UCSD-AML1 (cell line): ENCODE results near the gene TSPAN32.

Source experiments
- DNase-seq: peaks from one replicate; lab custom pipeline; 2025; ENCODE audit not compliant: unreplicated experiment; lab: John Stamatoyannopoulos, UW

TSPAN32 gene

GRCh38 chr11:2314136-2314524, 12.3 kb downstream of the TSPAN32 start:
- no peak for DNase-seq

DNA sequence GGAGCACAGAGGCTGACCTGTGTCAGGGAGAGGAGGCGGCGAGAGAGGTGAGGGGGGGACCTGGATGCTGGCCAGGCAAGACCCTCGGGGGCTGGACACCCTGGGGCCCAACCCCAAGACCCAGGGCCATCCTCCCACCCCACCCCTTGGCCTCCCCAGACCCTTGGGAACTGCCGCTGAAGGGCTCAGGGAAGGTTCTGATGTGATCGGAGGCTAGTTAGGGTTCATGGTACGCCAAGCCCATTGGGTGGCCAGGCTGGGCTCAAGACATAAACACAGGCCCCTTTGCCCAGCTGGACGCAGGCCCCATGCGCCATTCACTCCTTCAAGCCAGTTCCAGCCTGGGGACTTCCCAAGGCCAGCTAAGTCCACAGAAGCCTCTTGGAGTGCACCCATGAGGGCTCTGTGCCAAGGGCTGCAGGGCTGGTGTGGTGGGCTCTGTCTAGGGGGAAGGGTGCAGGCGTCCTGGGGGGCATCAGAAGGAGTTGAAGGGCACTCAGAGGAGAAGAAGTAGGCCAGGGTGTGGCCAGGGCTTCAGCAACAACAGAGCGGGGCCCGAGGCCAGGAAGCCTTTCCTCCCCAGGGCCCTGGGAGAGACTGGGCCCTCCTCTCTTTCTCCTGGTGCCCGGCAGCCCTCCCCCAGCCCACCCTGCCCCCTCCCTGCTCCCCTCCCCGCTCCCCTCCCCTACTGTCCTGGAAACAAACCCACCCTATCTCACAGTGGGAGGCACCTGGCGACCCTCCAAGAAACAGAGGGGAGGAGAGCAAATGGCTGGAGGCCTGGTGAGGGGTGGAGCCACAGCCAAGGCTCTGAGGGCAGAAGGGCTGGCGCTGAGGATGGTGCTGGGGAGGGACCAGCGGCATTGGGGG, 12.9 kb downstream of the TSPAN32 start:
- no peak for DNase-seq

GRCh38 chr11:2315395-2316168, 13.8 kb downstream of the TSPAN32 start:
- DNase-seq: no peak

GRCh38 chr11:2316169-2316962, 14.6 kb downstream of the TSPAN32 start:
- DNase-seq: no peak

- no peak for DNase-seq
These were observed 15.1 kb downstream of the TSPAN32 start for GRCh38 chr11:2316963-2317244.

DNA sequence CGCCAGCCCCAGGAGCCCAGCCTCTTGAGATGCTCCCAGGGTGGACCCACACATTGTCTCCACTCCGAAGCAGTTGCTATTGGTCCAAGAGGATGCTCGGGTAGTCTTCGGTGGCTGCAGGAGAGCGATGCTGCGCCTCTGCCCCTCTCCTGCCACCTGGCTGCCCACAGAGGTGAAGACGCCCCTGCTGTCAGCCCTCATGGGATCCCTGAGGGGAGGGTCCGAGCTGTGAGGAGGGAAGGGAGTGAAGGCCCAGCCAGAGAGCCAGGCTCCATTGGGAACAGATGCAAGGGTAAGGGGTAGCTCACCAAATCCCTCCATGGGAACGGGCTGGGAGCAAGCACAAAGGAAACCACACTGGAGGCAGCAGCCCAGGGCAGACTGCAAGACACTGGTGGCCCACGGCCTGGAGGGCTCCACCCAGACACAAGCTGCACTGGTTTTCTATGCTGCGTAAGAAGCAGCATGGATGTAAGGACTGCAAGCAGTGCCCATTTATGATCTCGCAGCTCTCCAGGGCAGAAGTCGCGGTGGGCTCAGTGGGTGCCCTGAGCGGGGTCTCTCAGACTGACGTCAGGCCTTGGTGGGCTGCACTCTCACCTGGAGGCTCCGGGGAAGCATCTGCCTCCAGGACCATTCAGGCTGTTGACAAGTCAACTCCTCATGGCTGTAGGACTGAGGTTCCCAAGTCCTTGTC, 15.7 kb downstream of the TSPAN32 start:
- DNase-seq: no peak

DNA sequence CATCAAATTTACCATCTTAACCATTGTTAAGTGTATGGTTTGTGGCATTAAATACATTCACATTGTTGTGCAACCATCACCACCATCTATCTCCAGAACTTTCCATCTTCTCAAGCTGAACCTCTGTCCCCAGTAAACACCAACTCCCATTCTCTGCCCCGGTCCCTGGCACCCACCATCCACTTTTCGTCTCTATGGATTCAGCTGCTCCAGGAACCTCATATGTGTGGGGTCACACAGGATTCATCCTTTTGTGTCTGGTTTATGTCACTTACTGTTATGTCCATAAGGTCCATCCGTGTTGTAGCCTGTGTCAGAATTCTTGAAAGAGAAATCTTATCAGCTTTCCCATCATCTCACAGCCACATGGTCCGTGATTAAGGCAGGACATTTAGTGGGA, 16.3 kb downstream of the TSPAN32 start:
- DNase-seq: no peak

GRCh38 chr11:2318707-2319106, 16.9 kb downstream of the TSPAN32 start:
- no peak for DNase-seq

- no peak for DNase-seq
These were observed 18.1 kb downstream of the TSPAN32 start for GRCh38 chr11:2319791-2320472.

GRCh38 chr11:2320568-2321310, 18.9 kb downstream of the TSPAN32 start:
- no peak for DNase-seq

- DNase-seq: no peak
These were observed 19.5 kb downstream of the TSPAN32 start for GRCh38 chr11:2321311-2321683.

GRCh38 chr11:2325123-2325522, 23.3 kb downstream of the TSPAN32 start:
- DNase-seq: no peak

- no peak for DNase-seq
These were observed 23.9 kb downstream of the TSPAN32 start for GRCh38 chr11:2325719-2326118.

- no peak for DNase-seq
These were observed 25.2 kb downstream of the TSPAN32 start for GRCh38 chr11:2327032-2327431.

DNA sequence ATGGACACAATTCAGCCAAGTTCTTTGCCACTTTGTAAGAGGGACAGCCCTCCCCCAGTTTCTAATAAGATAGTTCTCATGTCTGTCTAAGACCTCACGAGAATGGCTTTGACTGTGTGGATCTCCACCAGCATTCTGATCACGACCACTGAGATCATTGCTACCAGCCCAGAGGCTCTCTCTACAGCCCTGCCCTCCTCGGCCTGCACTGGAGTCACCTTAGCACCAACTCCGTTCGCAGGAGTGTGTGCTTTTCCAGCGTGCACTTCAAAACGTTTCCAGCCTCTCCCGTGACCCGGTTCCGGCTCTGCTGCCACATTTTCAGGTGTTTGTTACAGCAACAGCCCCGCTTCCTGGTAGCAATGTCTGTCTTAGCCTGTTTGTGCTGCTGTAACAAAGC, 26.2 kb downstream of the TSPAN32 start:
- no peak for DNase-seq

GRCh38 chr11:2328656-2329354, 27.0 kb downstream of the TSPAN32 start:
- DNase-seq: no peak

DNA sequence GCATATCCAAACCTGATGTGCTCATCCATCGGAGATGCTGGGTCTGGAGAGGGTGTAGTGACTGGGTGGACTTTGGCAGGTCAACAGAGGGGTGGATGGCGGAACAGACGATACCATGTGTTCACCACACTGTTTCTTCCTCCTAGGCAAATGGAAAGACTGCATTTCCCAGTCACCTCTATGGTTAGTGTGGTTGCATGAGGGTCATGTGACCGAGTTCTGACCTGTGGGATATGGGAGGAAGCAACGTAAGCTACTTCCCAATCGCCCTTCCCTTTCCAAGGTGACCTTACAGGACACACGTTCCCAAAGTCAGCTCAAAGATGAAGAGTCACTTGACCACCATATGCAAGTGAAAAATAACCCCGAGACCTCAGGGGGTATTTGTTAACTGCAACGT, 27.7 kb downstream of the TSPAN32 start:
- no peak for DNase-seq

DNA sequence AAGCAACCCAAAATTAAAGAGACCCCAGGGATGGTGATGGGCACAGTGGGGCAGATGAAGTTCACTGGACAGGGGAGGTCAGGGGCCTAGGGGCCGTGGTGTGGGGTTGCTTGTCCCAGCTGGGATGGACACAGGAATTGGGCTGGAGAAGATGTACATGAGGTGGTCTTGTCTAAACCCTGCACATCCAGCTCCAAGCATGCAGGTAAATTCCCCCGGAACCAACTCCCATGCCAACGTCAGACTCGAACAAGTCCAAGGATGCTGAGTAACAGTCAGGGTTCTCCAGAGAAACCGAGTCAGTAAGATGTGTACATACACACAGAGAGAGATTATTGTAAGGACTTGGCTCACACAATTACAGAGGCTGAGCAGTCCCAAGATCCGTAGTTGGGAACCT, 28.9 kb downstream of the TSPAN32 start:
- DNase-seq: no peak

GRCh38 chr11:2331404-2331803, 29.6 kb downstream of the TSPAN32 start:
- DNase-seq: no peak
